Stomach (tissue), 9 donors: ENCODE data around the gene LIME1. TPM values are rescaled to one million over a fixed set of nuclear protein-coding genes. Genes with fewer than 3 reads are reported as not detected.

Source experiments
- DNase-seq, 2 donors: peaks; one replicate each; pipeline versions ENCODE4 v3.0.0 to v3.0.0-alpha.2; 2013 to 2019
- H3K27ac ChIP-seq, 5 donors: fragments of 200-600 bp in 4 of 5; sonication (generic) in 4 of 5; one replicate each; pipeline ENCODE4 v1.5.1; 2013 to 2019; ENCODE audit warnings: mild to moderate bottlenecking in 1 of 5, moderate library complexity in 1 of 5
- H3K27me3 ChIP-seq, 3 donors: fragments of 200-600 bp; sonication (generic); one replicate each; pipeline ENCODE4 v1.5.1; 2017 to 2019; ENCODE audit warnings: mixed run types in 1 of 3
- H3K36me3 ChIP-seq, 4 donors: fragments of 200-600 bp; sonication (generic); 1 replicate in 3 of 4; 2 replicates in 1 of 4; pipeline ENCODE4 v1.5.1; 2016 to 2019
- H3K4me1 ChIP-seq, 4 donors: fragments of 200-600 bp; sonication (generic); one replicate each; pipeline ENCODE4 v1.5.1; 2016 to 2019
- H3K4me3 ChIP-seq, 4 donors: fragments of 200-600 bp; sonication (generic) in 3 of 4; one replicate each; pipeline ENCODE4 v1.5.1; 2016 to 2019; ENCODE audit warnings: mild to moderate bottlenecking in 1 of 4
- H3K9me3 ChIP-seq, 4 donors: fragments of 200-600 bp; sonication (generic); one replicate each; pipeline ENCODE4 v1.5.1; 2016 to 2019
- CTCF ChIP-seq, 7 experiments: fragments of 450-650 bp in 4 of 7; fragments of 200-600 bp in 3 of 7; sonication (generic) in 3 of 7; IDR thresholded peaks; one replicate each; pipeline ENCODE4 v1.5.1; 2016 to 2019; ENCODE audit warnings: antibody characterized with exemption in 7 of 7, control low read depth in 2 of 7, mild to moderate bottlenecking in 1 of 7
- EP300 ChIP-seq: sonication (generic); formaldehyde crosslinking; IDR thresholded peaks from one replicate; pipeline ENCODE4 v1.6.1; 2017; ENCODE audit warnings: antibody characterized with exemption
- POLR2A ChIP-seq, 4 donors: fragments of 450-650 bp; IDR thresholded peaks; one replicate each; pipeline ENCODE4 v1.6.1; 2016; ENCODE audit warnings: antibody characterized with exemption in 4 of 4, control low read depth in 2 of 4, mild to moderate bottlenecking in 1 of 4, moderate library complexity in 1 of 4
- POLR2AphosphoS5 ChIP-seq, 3 donors: sonication (generic); formaldehyde crosslinking; IDR thresholded peaks; one replicate each; pipeline ENCODE4 v1.6.1; 2016; ENCODE audit warnings: antibody characterized with exemption in 3 of 3
- WGBS, 5 donors: extraction: QIAGEN DNeasy Blood & Tissue Kit in 3 of 5; methylation state at CpG; one replicate each; pipeline versions ENCODE4 v1.1.5 to v1.1.7; 2013 to 2018; 5-methylcytosine and 5-hydroxymethylcytosine counted together
- intact Hi-C: fragments of 100-400 bp; cut with DNase I; formaldehyde crosslinking; loops from one replicate; pipeline ENCODE4 v1.15.1; 2023; ENCODE audit warnings: low total_unique reads
- polyA plus RNA-seq, 3 donors: library from polyadenylated mRNA; stranded (reverse); fragments of 200-250 nt; gene quantifications; one replicate each; pipeline ENCODE4 v1.2.3, GENCODE V29; 2013
- total RNA-seq, 5 donors: library from RNA; depleted of rRNA; stranded (reverse); fragments of >200 nt; gene quantifications; one replicate each; pipeline versions ENCODE4 v1.1.0 to v1.2.3, GENCODE V29; 2014 to 2016
- donor health status: healthy with polysubstance abuse.
- donor health status: Bipolar disorder and iron deficiency.
- donor health status: healthy.

The LIME1 gene
- total and polyA plus RNA-seq, 8 donors = 3.6 to 117 (median 18.5) TPM

GRCh38 chr20:63700199-63701050, 36.0 kb upstream of the LIME1 start:
- DNase-seq = no peak
- Histone ChIP-seq H3K27ac (peak overlapping the region in 4 of 5 donors; percentile 38 to 83 (median 68)), H3K9me3 (no peaks in the 10 kb centered on the region), H3K36me3 (peaks cover 13 to 46% (median 40%) of the 10 kb centered on the region in 4 donors), H3K4me1 (peaks cover 30 to 47% (median 44%) of the 10 kb centered on the region in 4 donors), H3K27me3 (no peaks in the 10 kb centered on the region), H3K4me3 (no peak overlapping the region)
- TF ChIP-seq POLR2AphosphoS5 (IDR thresholded peaks at IDR 0.05) (peak in 1 of 3 donors; percentile 4), POLR2A (IDR thresholded peaks at IDR 0.05) (no peak)
- intact Hi-C loops = no loop called here
- WGBS, 5 donors = 87 to 92% (median 89%) methylated on average over 31 to 43 of the region's 43 CpGs

DNA sequence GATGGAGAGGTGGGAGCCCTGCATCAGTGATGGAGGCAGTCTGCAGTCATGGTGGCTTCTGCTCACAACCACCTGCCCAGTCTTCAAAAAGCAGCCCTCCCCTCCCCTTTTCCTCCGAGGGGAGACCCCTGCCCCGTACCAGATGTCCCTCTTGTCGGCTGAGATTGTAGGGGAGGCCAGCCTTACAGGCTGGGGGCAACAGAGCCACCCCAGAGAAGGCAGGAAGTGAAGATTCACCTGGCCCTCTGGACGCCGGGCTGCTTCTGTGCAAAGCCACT, 35.5 kb upstream of the LIME1 start:
- H3K27ac ChIP-seq = peak overlapping the region in 1 of 5 donors; percentile 3
- no peaks in the 10 kb centered on the region for H3K27me3 ChIP-seq
- no peak for DNase-seq
- TF ChIP-seq POLR2A (IDR thresholded peaks at IDR 0.05) (no peak), CTCF (IDR thresholded peaks at IDR 0.05) (no peak), POLR2AphosphoS5 (IDR thresholded peaks at IDR 0.05) (no peak), EP300 (no peak)
- no peak overlapping the region for H3K4me3 ChIP-seq
- peaks cover 16 to 51% (median 42%) of the 10 kb centered on the region in 4 donors for H3K36me3 ChIP-seq
- intact Hi-C loops = no loop called here
- no peaks in the 10 kb centered on the region for H3K9me3 ChIP-seq
- WGBS, 5 donors = 67 to 91% (median 86%) methylated on average over 4 to 5 of the region's 5 CpGs
- peaks cover 30 to 47% (median 40%) of the 10 kb centered on the region in 4 donors for H3K4me1 ChIP-seq

- Histone ChIP-seq H3K4me3 (no peak overlapping the region), H3K27me3 (no peaks in the 10 kb centered on the region), H3K9me3 (no peaks in the 10 kb centered on the region), H3K36me3 (peaks cover 21 to 56% (median 46%) of the 10 kb centered on the region in 4 donors), H3K27ac (peak overlapping the region in 1 of 5 donors; percentile 3), H3K4me1 (peaks cover 31 to 47% (median 40%) of the 10 kb centered on the region in 4 donors)
- WGBS, 5 donors = 73 to 80% (median 76%) methylated on average over 5 to 14 of the region's 14 CpGs
- no peak for DNase-seq
- TF ChIP-seq EP300 (no peak), POLR2A (IDR thresholded peaks at IDR 0.05) (no peak)
- intact Hi-C loops = no loop called here
Measured at GRCh38 chr20:63701329-63702035, 35.0 kb upstream of the LIME1 start.

- 87 to 93% (median 91%) methylated on average over 6 to 16 of the region's 16 CpGs for WGBS, 5 donors
- no peak overlapping the region for H3K4me3 ChIP-seq
- TF ChIP-seq POLR2AphosphoS5 (IDR thresholded peaks at IDR 0.05) (no peak), CTCF (IDR thresholded peaks at IDR 0.05) (no peak), EP300 (no peak), POLR2A (IDR thresholded peaks at IDR 0.05) (no peak)
- H3K9me3 ChIP-seq = no peaks in the 10 kb centered on the region
- H3K36me3 ChIP-seq = peaks cover 22 to 59% (median 48%) of the 10 kb centered on the region in 4 donors
- intact Hi-C loops = no loop called here
- no peak for DNase-seq
- no peaks in the 10 kb centered on the region for H3K27me3 ChIP-seq
- H3K4me1 ChIP-seq = peaks cover 31 to 47% (median 40%) of the 10 kb centered on the region in 4 donors
- no peak overlapping the region for H3K27ac ChIP-seq
Measured at GRCh38 chr20:63702036-63702665, 34.3 kb upstream of the LIME1 start.
